Heart right ventricle (tissue), 16 donors: Measurements from ENCODE around the gene MACROH2A1. TPM values are rescaled to one million over a fixed set of nuclear protein-coding genes. Genes with fewer than 3 reads are reported as not detected.

ENCODE experiments used
- ATAC-seq, 8 donors: fragments of 200-7000 bp; cut with Tn5 transposase; one replicate each; pipeline ENCODE4 v1.9.1; 2020; ENCODE audit warnings: mild to moderate bottlenecking in 8 of 8, moderate library complexity in 8 of 8, moderate number of reproducible peaks in 1 of 8
- DNase-seq, 2 donors: peaks; one replicate each; pipeline ENCODE4 v3.0.0-alpha.2; 2020
- H3K27ac ChIP-seq, 10 donors: fragments of 200-600 bp; sonication (generic) in 2 of 10; one replicate each; pipeline versions ENCODE4 v1.5.0 to v1.8.0; 2020 to 2022; ENCODE audit warnings: mild to moderate bottlenecking in 3 of 10
- H3K27me3 ChIP-seq, 7 donors: fragments of 200-600 bp; one replicate each; pipeline ENCODE4 v1.8.0; 2021 to 2022; ENCODE audit warnings: mild to moderate bottlenecking in 2 of 7
- H3K36me3 ChIP-seq, 9 donors: fragments of 200-600 bp; sonication (generic) in 1 of 9; one replicate each; pipeline versions ENCODE4 v1.5.0 to v1.8.0; 2020 to 2022; ENCODE audit warnings: mild to moderate bottlenecking in 2 of 9
- H3K4me1 ChIP-seq, 9 donors: fragments of 200-600 bp; sonication (generic) in 1 of 9; one replicate each; pipeline versions ENCODE4 v1.5.0 to v1.8.0; 2020 to 2022; ENCODE audit warnings: mild to moderate bottlenecking in 4 of 9
- H3K4me3 ChIP-seq, 10 donors: fragments of 200-600 bp; sonication (generic) in 2 of 10; one replicate each; pipeline versions ENCODE4 v1.5.0 to v1.8.0; 2020 to 2022; ENCODE audit warnings: mild to moderate bottlenecking in 7 of 10, moderate library complexity in 2 of 10
- H3K9me3 ChIP-seq, 11 donors: fragments of 200-600 bp in 10 of 11; sonication (generic) in 2 of 11; one replicate each; pipeline versions ENCODE4 v1.5.0 to v1.8.0; 2013 to 2022; ENCODE audit warnings: mild to moderate bottlenecking in 2 of 11, control low read depth in 1 of 11, moderate library complexity in 1 of 11
- CTCF ChIP-seq, 9 donors: fragments of 200-600 bp; sonication (generic) in 2 of 9; IDR thresholded peaks; one replicate each; pipeline versions ENCODE4 v1.5.0 to v1.8.0; 2021 to 2022; ENCODE audit warnings: antibody characterized with exemption in 9 of 9, mild to moderate bottlenecking in 5 of 9, moderate library complexity in 1 of 9
- WGBS, 2 donors: extraction: QIAGEN DNeasy Blood & Tissue Kit; methylation state at CpG; one replicate each; pipeline ENCODE4 v1.1.7; 2013; ENCODE audit warnings: inconsistent platforms in 1 of 2; 5-methylcytosine and 5-hydroxymethylcytosine counted together
- intact Hi-C, 10 donors: fragments of 100-400 bp; cut with DNase I; formaldehyde crosslinking; loops; one replicate each; pipeline versions ENCODE4 v1.11.1 to v1.14.2; 2022
- polyA plus RNA-seq, 2 donors: library from polyadenylated mRNA; stranded (reverse); fragments of 200-250 nt; gene quantifications; one replicate each; pipeline ENCODE4 v1.2.3, GENCODE V29; 2013
- total RNA-seq, 10 donors: library from RNA; stranded (reverse); fragmentation: NEBNext Ultra II Directional in 3 of 10; extraction: Animal tissue kit (Norgen Biotek cat#: 25700) in 3 of 10; gene quantifications; one replicate each; pipeline versions ENCODE4 v1.2.1 to v1.2.4, GENCODE V29; 2021 to 2023
- donor health status: Arrhythmogenic right ventricular cardiomyopathy.
- donor health status: ischemic (EF 13 %, LVEDD 7.1; RV severe dilation, severe dysfunction).
- donor health status: healthy with polysubstance abuse.
- donor health status: DM: no; HTN: yes; CAD: no.
- donor health status: DM: no; HTN: no; CAD: no.
- donor health status: ischemic (EF 25% LVEDD 6.9; RV normal size, moderate dysfunction).
- donor health status: ischemic (EF 25% LVEDD 5.7; RV mildly dilated, moderate dysfunction).
- donor health status: healthy.
- donor health status: DM: yes; HTN: yes; CAD: no.
- donor health status: Ischemic cardiomyopathy.
- donor health status: ischemic (EF 35%, LVEDD 5.7; RV mildly dilated, moderate dysfunction).
- donor health status: nonischemic (EF 11% LVEDD 7.7; RV severe dilation, severe dysfunction).
- donor health status: DM: yes; HTN: yes; CAD: no.
- donor health status: PGD.
- donor health status: ischemic (EF 29% LVEDD 5.4; RV normal size, mild dysfunction).
- donor health status: nonischemic (EF 23%, LVEDD 6.1; RV moderate dilation, normal function).

Gene MACROH2A1
- total and polyA plus RNA-seq, 12 donors: 80.0 to 152 (median 101) TPM

- TF ChIP-seq CTCF (IDR thresholded peaks at IDR 0.05): no peak
- H3K9me3 ChIP-seq: no peaks in the 10 kb centered on the region
- H3K36me3 ChIP-seq: peaks cover 0 to 14% (median 0%) of the 10 kb centered on the region in 9 donors
- 81 to 87% methylated on average over 5 of the region's 5 CpGs for WGBS, 2 donors
- peak overlapping the region in 4 of 10 donors; percentile 95 to 97 (median 96) for H3K4me3 ChIP-seq
- intact Hi-C loops: no loop called here
- no peaks in the 10 kb centered on the region for H3K27me3 ChIP-seq
- ATAC-seq (no peak), DNase-seq (no peak)
- peak overlapping the region in 7 of 10 donors; percentile 12 to 97 (median 49) for H3K27ac ChIP-seq
- H3K4me1 ChIP-seq: peaks cover 28 to 73% (median 70%) of the 10 kb centered on the region in 9 donors
These were observed 1.9 kb downstream of the MACROH2A1 start for GRCh38 chr5:135397084-135397483.

GRCh38 chr5:135396459-135397055 lies 2.5 kb downstream of the MACROH2A1 start:
- Histone ChIP-seq H3K9me3 (no peaks in the 10 kb centered on the region), H3K4me1 (peaks cover 31 to 78% (median 75%) of the 10 kb centered on the region in 9 donors), H3K36me3 (peaks cover 0 to 14% (median 0%) of the 10 kb centered on the region in 9 donors), H3K27me3 (no peaks in the 10 kb centered on the region), H3K27ac (peak overlapping the region in 9 of 10 donors; percentile 12 to 97 (median 41)), H3K4me3 (peak overlapping the region in 1 of 10 donors; percentile 97)
- intact Hi-C loops: no loop called here
- WGBS, 2 donors: 32 to 53% methylated on average over 4 of the region's 4 CpGs
- ATAC-seq: no peak
- no peak for TF ChIP-seq CTCF (IDR thresholded peaks at IDR 0.05)
- no peak for DNase-seq

GRCh38 chr5:135395866-135396265 lies 3.2 kb downstream of the MACROH2A1 start:
- peak overlapping the region in 8 of 10 donors; percentile 15 to 94 (median 45) for H3K27ac ChIP-seq
- no peaks in the 10 kb centered on the region for H3K9me3 ChIP-seq
- 42 to 51% methylated on average over 4 of the region's 4 CpGs for WGBS, 2 donors
- peaks cover 0 to 14% (median 0%) of the 10 kb centered on the region in 9 donors for H3K36me3 ChIP-seq
- TF ChIP-seq CTCF (IDR thresholded peaks at IDR 0.05): no peak
- H3K27me3 ChIP-seq: no peaks in the 10 kb centered on the region
- H3K4me3 ChIP-seq: no peak overlapping the region
- intact Hi-C loops: no loop called here
- H3K4me1 ChIP-seq: peaks cover 36 to 85% (median 82%) of the 10 kb centered on the region in 9 donors
- no peak for DNase-seq
- no peak for ATAC-seq

GRCh38 chr5:135395451-135395850 lies 3.6 kb downstream of the MACROH2A1 start:
- ATAC-seq: no peak
- Histone ChIP-seq H3K4me3 (no peak overlapping the region), H3K27ac (peak overlapping the region in 5 of 10 donors; percentile 25 to 94 (median 49))

More at GRCh38 chr5:135395451-135395850, 3.6 kb downstream of the MACROH2A1 start:
- no peaks in the 10 kb centered on the region for H3K27me3 ChIP-seq
- peaks cover 0 to 14% (median 0%) of the 10 kb centered on the region in 9 donors for H3K36me3 ChIP-seq
- peaks cover 36 to 90% (median 86%) of the 10 kb centered on the region in 9 donors for H3K4me1 ChIP-seq
- no peaks in the 10 kb centered on the region for H3K9me3 ChIP-seq
- intact Hi-C loops: no loop called here
- 35 to 45% methylated on average over 5 of the region's 5 CpGs for whole genome bisulfite sequencing, 2 donors
- TF ChIP-seq CTCF (IDR thresholded peaks at IDR 0.05): no peak
- no peak for DNase-seq
